ENCODE data around the gene GAS7.

Gene GAS7

GRCh38 chr17:9973669-9974447, 224.5 kb downstream of the GAS7 start:
- no peak for ATAC-seq

GRCh38 chr17:9971991-9972390, 226.4 kb downstream of the GAS7 start:
- no peak for ATAC-seq

GRCh38 chr17:9969301-9969935, 229.0 kb downstream of the GAS7 start:
- no peak for ATAC-seq

GRCh38 chr17:9968881-9969280, 229.5 kb downstream of the GAS7 start:
- ATAC-seq, result no peak

GRCh38 chr17:9968008-9968407, 230.4 kb downstream of the GAS7 start:
- ATAC-seq, result no peak

- no peak for ATAC-seq
These were observed 238.9 kb downstream of the GAS7 start for GRCh38 chr17:9959377-9959981.

- ATAC-seq, result no peak
These were observed 239.7 kb downstream of the GAS7 start for GRCh38 chr17:9958586-9959281.

- no peak for ATAC-seq
These were observed 241.2 kb downstream of the GAS7 start for GRCh38 chr17:9957244-9957643.

GRCh38 chr17:9956474-9957131, 241.8 kb downstream of the GAS7 start:
- ATAC-seq, result no peak

GRCh38 chr17:9953492-9953891, 244.9 kb downstream of the GAS7 start:
- ATAC-seq, result no peak

GRCh38 chr17:9951803-9952202, 246.6 kb downstream of the GAS7 start:
- no peak for ATAC-seq

- no peak for ATAC-seq
These were observed 249.5 kb downstream of the GAS7 start for GRCh38 chr17:9948928-9949327.

GRCh38 chr17:9944704-9945103, 253.7 kb downstream of the GAS7 start:
- no peak for ATAC-seq

GRCh38 chr17:9943343-9943742, 255.1 kb downstream of the GAS7 start:
- ATAC-seq, result no peak

- ATAC-seq, result no peak
These were observed 255.5 kb downstream of the GAS7 start for GRCh38 chr17:9942885-9943284.

GRCh38 chr17:9941305-9941704, 257.1 kb downstream of the GAS7 start:
- ATAC-seq, result no peak

- ATAC-seq, result no peak
These were observed 257.6 kb downstream of the GAS7 start for GRCh38 chr17:9940841-9941240.

GRCh38 chr17:9938764-9939163, 259.6 kb downstream of the GAS7 start:
- no peak for ATAC-seq

GRCh38 chr17:9937901-9938300, 260.5 kb downstream of the GAS7 start:
- ATAC-seq, result no peak

- no peak for ATAC-seq
These were observed 261.1 kb downstream of the GAS7 start for GRCh38 chr17:9937241-9937761.

- no peak for ATAC-seq
These were observed 262.3 kb downstream of the GAS7 start for GRCh38 chr17:9936095-9936494.

- no peak for ATAC-seq
These were observed 263.0 kb downstream of the GAS7 start for GRCh38 chr17:9935408-9935807.

- ATAC-seq, result no peak
These were observed 264.1 kb downstream of the GAS7 start for GRCh38 chr17:9934331-9934730.

All from activated CD4-positive, CD25-positive, alpha-beta regulatory T cell treated with anti-CD3 and anti-CD28 coated beads, Interleukin-2, amount 50 U/mL, for 24 hours (primary cell).